Measurements from ENCODE around the gene C1QA. TPM values are rescaled to one million over a fixed set of nuclear protein-coding genes. Genes with fewer than 3 reads are reported as not detected.

Gene C1QA, protein sequence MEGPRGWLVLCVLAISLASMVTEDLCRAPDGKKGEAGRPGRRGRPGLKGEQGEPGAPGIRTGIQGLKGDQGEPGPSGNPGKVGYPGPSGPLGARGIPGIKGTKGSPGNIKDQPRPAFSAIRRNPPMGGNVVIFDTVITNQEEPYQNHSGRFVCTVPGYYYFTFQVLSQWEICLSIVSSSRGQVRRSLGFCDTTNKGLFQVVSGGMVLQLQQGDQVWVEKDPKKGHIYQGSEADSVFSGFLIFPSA
- polyA plus RNA-seq (2012; ENCODE audit: insufficient read depth, insufficient read length) = not detected

DNA sequence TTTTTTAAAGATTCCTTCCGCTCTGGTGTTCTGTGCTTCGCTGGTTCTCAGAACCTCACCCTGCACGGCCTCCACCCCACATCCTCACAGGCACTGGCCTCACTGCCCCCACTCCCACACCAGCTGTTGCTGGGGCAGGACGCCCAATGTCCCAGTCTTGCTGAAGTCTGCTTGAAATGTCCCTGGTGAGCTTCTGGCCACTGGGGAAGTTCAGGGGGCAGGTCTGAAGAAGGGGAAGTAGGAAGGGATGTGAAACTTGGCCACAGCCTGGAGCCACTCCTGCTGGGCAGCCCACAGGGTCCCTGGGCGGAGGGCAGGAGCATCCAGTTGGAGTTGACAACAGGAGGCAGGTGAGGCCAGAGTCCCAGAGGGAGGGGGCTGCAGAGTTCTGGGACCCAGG, at the start of gene C1QA:
C1QA (plus strand) TSS at position 276 of the 400 bp plus-strand sequence. CDS start 989 bp downstream, outside the sequence.
- DNase-seq (ENCODE audit: low read depth, low spot score) = no peak
- no peak within 1 kb of the TSS for H3K4me3 ChIP-seq (ENCODE audit: low read length)

DNA sequence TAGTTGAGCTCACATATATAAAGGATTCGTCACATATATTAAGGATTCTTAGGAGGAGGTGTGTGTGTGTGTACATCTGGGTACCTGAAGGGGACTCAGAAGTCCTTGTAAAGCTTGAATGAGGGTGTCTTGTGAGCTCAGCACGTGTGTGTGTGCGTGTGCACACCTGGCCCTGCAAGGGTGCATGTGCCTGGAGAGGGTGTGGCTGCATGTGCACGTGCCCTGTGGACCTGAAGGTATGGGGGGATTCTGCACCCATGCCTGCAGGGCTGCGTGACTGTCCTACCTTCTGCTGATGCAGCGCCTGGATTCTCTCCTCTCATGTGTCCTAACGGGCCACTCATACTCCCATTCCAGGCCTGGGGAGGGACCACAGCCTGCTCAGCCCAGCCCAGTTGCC, 49.2 kb upstream of the C1QA start:
- no peak overlapping the region for H3K4me3 ChIP-seq (ENCODE audit: low read length)
- no peak for DNase-seq (ENCODE audit: low read depth, low spot score)

DNA sequence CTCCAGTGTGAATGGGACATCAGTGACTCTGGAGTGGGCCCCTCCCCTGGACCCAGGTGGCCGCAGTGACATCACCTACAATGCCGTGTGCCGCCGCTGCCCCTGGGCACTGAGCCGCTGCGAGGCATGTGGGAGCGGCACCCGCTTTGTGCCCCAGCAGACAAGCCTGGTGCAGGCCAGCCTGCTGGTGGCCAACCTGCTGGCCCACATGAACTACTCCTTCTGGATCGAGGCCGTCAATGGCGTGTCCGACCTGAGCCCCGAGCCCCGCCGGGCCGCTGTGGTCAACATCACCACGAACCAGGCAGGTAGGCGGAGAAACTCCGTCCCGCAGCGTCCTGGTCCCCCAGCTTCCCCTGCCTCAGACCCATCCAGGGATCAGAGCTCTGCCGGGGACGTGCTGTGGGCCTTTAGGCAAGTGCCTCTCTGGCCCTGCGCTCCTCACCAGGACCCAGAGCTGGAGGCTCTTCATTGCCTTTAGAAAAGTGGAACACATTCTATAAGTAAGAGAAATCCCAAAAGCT, 47.5 kb upstream of the C1QA start:
- DNase-seq (ENCODE audit: low read depth, low spot score) = no peak
- no peak overlapping the region for H3K4me3 ChIP-seq (ENCODE audit: low read length)

DNA sequence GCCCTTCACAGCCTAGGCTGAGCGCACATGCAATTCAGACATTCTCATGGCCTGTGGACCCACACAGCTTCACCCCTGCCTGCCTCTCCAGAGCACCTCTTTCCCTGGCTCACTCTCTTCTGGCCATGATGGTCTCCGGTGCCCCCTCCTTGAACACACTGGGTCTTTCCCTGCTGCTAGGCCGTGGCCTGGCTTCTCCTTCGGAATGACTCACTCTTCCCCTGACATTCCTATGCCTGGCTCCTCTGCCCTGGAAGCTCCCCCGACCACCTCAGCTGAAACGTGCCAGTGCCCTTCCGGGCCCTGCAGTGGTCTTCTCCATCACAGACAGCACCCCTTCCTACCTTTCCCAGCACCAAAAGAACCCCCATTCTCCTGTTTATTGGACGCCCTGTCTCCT, 44.9 kb upstream of the C1QA start:
- no peak for DNase-seq (ENCODE audit: low read depth, low spot score)

DNA sequence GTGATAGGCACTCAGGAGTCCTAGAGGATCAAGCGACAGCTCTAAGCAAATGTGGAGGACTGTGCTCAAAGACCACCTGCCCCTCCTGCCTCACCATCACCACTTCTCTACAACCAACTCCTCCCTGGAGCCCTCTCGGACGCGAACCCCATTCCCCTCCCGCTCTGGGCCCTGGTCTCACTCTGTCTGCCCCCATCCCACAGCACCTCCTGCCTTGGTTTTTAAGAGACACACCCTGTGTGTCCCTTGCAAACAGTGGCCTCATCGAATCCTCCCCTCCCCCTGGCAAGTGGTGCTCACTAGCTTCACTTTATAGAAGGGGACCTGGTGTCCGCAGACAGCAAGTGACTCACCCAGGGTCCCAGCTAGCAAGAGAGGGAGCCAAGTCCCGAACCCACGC, 44.4 kb upstream of the C1QA start:
- DNase-seq (ENCODE audit: low read depth, low spot score) = no peak
- H3K4me3 ChIP-seq (ENCODE audit: low read length) = no peak overlapping the region

More for the DNA sequence above, 44.9 kb upstream of the C1QA start:
- H3K4me3 ChIP-seq (ENCODE audit: low read length) = no peak overlapping the region

DNA sequence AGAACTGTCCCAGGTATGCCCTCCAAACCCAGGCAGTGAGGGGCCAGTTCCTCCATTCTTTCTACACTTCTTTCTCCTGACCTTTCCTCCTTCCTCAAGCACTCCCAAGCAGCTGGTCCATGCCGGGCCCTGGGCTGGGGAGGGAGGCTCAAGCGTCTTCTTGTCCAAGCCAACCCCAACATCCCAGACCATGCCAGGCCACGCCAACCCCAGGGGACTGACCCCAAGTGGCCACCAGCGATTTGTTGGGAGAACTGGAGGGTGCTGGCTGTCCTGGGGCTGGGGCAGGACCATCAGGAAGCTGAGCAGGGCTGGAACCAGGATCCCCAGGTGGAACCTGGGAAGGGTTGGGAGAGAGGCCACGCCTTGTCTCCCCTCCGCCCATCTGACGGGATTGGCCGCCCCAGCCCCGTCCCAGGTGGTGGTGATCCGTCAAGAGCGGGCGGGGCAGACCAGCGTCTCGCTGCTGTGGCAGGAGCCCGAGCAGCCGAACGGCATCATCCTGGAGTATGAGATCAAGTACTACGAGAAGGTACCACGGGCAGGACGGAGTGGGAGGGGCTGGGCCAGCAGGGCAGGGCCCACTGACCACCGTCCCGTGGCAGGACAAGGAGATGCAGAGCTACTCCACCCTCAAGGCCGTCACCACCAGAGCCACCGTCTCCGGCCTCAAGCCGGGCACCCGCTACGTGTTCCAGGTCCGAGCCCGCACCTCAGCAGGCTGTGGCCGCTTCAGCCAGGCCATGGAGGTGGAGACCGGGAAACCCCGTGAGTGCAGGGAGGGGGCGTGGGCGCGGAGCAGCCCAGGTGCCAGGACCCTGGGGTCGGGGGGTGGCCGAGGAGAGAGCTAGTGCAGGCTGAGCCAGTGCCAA, 43.3 kb upstream of the C1QA start:
- DNase-seq (ENCODE audit: low read depth, low spot score) = no peak
- no peak overlapping the region for H3K4me3 ChIP-seq (ENCODE audit: low read length)

DNA sequence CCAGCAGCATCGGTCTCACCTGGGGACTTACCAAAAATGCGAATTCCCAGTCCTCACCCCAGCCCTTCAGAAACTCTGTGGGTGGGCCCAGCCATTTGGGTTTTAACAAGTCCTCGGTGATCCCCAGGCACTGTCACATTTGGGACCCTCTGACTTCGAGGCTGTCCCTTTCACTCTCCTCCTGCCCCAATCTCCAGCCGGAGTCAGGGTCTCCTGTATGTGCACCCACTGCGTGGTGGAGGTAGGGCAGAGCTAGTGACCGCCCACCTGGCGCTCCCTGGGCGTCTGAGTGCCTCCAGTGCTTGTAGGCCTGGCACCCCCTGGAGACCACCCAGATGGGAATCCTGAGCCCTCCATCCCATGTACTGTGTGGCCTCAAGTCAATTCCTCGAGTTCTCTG, 42.0 kb upstream of the C1QA start:
- H3K4me3 ChIP-seq (ENCODE audit: low read length) = no peak overlapping the region
- DNase-seq (ENCODE audit: low read depth, low spot score) = no peak

DNA sequence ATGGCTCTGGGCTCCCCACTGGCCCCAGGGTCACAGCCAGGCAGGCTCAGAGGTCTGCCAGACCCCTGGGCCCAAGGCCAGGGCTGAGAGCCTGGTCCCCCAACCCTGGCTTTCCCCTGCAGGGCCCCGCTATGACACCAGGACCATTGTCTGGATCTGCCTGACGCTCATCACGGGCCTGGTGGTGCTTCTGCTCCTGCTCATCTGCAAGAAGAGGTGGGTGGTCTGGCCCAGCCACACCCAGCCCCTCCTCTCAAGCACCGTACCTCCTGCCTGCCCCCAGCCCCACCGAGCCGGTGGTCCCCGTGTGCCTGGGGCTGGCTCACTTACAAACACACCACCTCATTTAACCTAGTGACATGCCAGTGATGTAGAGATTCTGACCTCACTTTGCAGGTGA, 41.3 kb upstream of the C1QA start:
- H3K4me3 ChIP-seq (ENCODE audit: low read length) = no peak overlapping the region
- DNase-seq (ENCODE audit: low read depth, low spot score) = no peak

DNA sequence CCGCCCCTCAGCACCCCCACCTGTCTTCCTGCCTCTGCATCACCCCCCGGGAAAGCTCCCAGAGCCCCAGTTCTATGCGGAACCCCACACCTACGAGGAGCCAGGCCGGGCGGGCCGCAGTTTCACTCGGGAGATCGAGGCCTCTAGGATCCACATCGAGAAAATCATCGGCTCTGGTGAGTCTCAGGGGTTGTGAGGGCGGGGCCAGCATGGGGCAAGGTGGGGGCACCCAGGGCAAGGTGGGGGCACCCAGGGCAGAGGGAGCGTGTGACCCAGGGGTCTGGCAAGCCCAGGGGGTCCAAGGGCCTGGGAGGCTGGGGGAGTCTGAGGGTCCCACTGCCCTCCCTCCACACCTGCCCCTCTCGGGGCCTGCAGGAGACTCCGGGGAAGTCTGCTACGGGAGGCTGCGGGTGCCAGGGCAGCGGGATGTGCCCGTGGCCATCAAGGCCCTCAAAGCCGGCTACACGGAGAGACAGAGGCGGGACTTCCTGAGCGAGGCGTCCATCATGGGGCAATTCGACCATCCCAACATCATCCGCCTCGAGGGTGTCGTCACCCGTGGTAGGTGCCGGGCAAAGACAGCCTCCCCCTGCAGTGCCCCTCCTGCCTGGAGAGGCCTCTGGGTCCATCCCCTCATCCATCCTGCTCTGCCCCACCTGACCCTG, 39.0 kb upstream of the C1QA start:
- no peak overlapping the region for H3K4me3 ChIP-seq (ENCODE audit: low read length)
- no peak for DNase-seq (ENCODE audit: low read depth, low spot score)

DNA sequence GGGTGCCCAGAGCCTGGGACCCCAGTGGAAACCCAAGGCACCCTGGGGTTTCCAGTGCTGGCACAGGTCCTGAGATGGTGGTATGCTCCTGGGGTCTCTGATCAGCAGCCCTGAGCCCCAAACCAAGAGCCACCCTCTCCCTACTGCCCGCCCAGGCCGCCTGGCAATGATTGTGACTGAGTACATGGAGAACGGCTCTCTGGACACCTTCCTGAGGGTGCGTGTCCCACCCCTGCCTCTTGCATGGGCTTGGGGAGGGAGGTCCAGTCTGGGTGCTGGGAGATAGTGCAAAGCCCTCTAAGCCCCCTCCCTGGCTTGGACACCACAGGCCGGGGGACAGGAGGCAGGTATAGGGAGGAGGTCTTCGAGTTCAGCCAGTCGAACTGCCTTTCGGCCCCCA, 38.4 kb upstream of the C1QA start:
- no peak overlapping the region for H3K4me3 ChIP-seq (ENCODE audit: low read length)
- DNase-seq (ENCODE audit: low read depth, low spot score) = no peak

DNA sequence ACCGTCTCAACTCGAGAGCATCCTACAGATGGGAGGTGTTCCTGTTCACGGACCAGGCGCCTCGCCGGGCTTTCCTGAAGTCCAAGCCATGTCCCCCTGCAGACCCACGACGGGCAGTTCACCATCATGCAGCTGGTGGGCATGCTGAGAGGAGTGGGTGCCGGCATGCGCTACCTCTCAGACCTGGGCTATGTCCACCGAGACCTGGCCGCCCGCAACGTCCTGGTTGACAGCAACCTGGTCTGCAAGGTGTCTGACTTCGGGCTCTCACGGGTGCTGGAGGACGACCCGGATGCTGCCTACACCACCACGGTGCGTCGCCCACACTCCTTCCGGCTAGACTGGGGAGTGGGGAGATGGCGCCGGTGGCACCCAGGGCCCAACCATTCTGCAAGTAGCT, 37.7 kb upstream of the C1QA start:
- no peak overlapping the region for H3K4me3 ChIP-seq (ENCODE audit: low read length)
- DNase-seq (ENCODE audit: low read depth, low spot score) = no peak

DNA sequence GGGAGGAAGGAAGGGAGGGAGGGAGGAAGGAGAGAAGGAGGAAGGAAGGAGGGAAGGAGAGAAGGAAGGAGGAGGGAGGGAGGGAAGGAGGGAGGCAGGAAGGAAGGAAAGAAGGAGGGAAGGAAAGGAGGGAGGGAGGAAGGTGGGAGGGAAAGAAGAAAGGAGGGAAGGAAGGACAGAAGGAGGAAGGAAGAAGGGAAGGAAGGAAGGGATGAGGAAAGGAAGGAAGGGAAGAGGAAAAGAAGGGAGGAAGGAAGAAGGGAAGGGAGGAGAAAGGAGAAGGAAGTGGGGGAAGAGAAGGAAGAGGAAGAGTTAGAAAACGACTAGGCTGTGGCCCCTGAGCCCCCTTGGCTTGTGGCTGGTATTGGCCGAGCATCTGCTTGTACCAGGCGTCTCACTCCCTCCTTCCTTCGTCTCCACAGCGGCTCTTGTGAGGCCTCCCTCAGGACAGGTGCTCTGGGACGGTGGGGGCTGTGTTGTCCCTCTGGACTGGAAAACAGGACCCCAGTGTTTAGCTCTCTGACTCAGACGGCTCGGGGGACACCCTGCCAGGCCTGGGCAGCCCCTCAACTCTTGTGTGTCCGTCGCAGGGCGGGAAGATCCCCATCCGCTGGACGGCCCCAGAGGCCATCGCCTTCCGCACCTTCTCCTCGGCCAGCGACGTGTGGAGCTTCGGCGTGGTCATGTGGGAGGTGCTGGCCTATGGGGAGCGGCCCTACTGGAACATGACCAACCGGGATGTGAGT, 36.2 kb upstream of the C1QA start:
- H3K4me3 ChIP-seq (ENCODE audit: low read length) = no peak overlapping the region
- no peak for DNase-seq (ENCODE audit: low read depth, low spot score)

DNA sequence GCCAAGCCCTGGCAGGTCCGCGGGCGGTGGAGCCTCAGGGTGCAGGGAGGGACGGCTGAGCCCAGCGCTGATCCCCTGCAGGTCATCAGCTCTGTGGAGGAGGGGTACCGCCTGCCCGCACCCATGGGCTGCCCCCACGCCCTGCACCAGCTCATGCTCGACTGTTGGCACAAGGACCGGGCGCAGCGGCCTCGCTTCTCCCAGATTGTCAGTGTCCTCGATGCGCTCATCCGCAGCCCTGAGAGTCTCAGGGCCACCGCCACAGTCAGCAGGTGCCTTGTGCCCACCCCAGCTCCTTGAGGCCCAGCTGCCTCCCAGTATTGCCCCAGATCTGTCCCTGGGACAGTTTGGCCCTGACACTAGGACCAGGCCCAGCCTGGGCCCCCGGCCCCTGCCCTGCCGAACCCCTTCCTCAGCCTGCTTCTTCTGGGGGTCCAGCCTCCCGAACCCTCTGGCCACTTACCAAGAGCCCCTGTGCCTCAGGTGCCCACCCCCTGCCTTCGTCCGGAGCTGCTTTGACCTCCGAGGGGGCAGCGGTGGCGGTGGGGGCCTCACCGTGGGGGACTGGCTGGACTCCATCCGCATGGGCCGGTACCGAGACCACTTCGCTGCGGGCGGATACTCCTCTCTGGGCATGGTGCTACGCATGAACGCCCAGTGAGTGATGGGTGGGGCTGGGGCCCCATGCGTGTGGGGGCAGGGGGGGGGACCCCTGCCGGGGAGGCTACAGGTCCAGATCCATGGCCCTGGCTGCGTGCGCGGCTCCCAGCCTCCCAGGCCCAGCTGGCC, 35.4 kb upstream of the C1QA start:
- DNase-seq (ENCODE audit: low read depth, low spot score) = no peak
- no peak overlapping the region for H3K4me3 ChIP-seq (ENCODE audit: low read length)

DNA sequence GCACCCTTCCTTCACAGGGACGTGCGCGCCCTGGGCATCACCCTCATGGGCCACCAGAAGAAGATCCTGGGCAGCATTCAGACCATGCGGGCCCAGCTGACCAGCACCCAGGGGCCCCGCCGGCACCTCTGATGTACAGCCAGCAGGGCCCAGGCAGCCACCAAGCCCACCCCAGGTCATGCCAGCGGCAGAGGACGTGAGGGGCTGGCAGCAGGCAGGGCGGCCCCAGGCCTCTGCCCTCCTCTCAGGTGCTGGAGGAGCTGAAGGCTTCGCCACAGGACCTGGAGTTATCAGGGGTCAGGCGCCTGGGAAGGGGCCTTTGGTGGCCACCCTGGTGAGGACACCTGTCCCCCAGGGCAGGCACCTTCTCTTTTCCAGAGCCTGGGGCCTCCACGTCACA, 34.8 kb upstream of the C1QA start:
- no peak overlapping the region for H3K4me3 ChIP-seq (ENCODE audit: low read length)
- DNase-seq (ENCODE audit: low read depth, low spot score) = no peak

DNA sequence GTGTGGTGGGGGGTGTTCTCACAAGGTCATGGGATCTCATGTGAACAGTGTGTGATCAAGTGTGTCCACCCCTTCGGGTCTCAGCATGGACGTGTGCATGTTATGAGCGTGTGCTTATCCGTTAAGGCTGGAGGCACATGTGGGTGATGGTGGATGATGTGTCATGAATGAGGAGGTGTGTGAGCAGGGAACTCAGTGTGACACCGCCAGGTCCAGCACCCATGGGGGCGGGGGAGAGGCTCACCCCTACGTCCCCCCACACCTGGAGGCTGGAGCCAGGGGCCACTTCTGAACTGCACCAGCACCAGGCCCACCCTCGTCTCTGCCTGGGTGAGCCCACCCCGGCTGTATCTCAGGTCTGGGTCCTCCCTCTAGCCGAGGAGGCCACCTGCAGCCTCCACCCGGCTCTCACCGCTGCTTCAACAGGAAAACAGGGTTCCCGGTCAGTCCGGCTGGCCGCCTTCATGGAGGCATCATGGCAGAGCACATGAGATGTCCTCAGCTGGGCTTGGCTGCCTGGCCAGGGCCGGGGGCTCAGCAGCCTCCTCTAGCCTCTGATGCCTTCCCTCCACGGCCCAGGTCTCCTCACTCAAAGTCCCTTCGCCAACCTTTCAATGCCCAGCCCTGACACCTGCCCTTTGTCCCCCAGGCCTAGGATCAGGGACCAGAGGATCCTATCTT, 34.2 kb upstream of the C1QA start:
- DNase-seq (ENCODE audit: low read depth, low spot score) = no peak
- no peak overlapping the region for H3K4me3 ChIP-seq (ENCODE audit: low read length)

DNA sequence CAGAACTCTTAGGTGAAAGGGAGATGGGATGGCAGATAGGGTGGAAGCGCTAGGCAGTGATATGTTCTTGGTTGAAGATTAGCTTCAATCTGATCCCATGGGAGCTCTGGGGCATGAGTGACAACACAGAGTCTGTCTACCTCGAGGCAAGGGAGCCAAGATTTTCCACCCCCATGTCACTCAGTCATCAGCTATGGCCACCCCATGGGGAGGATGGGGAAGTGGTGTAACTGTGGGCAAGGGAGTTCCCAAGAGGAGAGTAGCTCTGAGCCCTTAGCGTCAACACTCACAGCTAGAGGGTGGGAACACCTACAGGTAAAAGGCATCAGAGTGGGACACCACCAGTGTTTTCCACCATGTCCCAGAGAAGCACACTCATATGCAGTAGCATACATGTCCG, 30.3 kb upstream of the C1QA start:
- DNase-seq (ENCODE audit: low read depth, low spot score) = no peak
- H3K4me3 ChIP-seq (ENCODE audit: low read length) = no peak overlapping the region

DNA sequence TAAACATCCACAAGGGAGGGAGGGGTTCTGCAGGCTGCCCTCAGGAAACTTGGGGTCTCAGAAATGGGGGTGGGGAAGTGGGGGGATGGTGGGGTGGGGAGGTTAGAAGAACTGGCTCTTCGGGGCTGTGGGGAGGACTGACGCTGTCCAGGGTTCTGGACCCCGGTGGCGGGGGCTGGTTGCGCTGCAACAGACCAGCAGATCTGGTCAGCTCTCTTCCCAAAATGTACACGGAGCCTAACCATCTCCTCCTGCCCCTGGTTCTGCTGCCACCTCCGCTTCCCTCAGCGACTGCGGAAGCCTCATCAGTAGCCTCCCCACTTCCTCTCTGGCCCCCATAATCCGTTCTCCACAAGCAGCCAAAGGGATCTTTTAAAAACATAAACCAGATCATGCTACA, 29.3 kb upstream of the C1QA start:
- no peak overlapping the region for H3K4me3 ChIP-seq (ENCODE audit: low read length)
- DNase-seq (ENCODE audit: low read depth, low spot score) = no peak

DNA sequence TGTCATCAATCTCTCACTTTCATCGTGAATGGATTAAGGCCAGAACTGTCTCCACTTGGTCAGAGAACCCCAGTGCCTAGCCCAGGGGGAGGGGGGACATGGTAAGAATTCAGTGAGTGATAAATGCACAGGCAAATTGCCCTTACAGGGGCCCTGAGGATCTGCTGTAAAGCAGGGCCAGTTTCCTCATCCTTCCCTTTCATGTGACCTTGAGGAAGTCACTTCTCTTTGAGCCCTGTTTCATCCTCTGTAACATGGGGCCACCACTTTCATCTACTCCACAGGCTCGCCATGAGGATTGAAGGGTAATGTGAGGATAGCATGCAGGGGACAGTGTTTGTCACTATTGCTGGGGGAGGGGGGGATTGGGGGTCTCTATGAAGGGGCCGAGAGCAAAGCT, 28.1 kb upstream of the C1QA start:
- H3K4me3 ChIP-seq (ENCODE audit: low read length) = no peak overlapping the region
- no peak for DNase-seq (ENCODE audit: low read depth, low spot score)
